ENCODE measurements around the gene MOGAT2.
"Not testable (repeated sequence)": the region's sequence is repeated elsewhere in the genome, so short reads cannot be mapped to it uniquely, and the experiment has no call there.

The MOGAT2 gene

DNA sequence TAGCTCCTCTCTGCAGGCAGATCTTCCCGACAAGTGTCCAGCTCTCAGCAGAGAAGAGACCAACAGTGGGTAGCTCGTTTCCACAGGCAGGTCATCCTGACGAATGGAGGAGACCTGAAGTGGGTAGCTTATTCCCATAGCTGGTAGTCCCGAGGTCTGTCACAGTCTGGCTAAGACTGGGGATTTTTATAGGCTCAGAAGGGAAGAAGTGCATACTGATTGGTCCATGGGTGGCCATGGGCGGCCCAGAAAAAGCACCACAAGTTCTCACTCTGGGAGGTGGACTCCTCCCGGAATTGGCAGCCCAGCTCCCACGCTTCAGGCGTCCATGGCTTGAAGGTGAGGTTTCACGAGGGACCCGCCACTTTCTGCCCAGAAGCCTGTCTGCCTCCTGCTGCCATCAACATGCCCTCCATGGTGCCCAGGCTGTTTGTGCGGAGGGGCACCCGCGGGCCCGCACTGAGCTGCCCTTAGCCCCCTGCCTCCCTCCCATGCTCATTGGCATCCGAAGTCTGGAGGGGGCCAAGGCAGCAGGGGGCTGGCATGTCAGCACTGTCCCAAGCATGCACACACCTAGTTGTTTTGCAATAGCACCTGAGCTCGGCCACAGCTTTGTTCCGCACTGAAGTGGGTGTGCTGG is 38.9 kb upstream of the MOGAT2 start:
- ChIA-PET CTCF (interaction anchor here (0.6 kb wide), 1 partner anchor 475 kb away, joined by 5 read pairs; no protein-coding TSS in a partner anchor), POLR2A (ENCODE audit: low non-redundant PET) (no interaction called here)
- TF ChIP-seq CTCF (conservative IDR thresholded peaks at IDR 0.05; ENCODE audit: low read depth): no peak
- H3K27ac ChIP-seq: no peak overlapping the region
- DNase-seq (ENCODE audit: low spot score): no peak

GRCh38 chr11:75679566-75679965 is 38.1 kb upstream of the MOGAT2 start:
- ChIA-PET POLR2A (ENCODE audit: low non-redundant PET) (no interaction called here), CTCF (no interaction called here)
- no peak for TF ChIP-seq CTCF (conservative IDR thresholded peaks at IDR 0.05; ENCODE audit: low read depth)

DNA sequence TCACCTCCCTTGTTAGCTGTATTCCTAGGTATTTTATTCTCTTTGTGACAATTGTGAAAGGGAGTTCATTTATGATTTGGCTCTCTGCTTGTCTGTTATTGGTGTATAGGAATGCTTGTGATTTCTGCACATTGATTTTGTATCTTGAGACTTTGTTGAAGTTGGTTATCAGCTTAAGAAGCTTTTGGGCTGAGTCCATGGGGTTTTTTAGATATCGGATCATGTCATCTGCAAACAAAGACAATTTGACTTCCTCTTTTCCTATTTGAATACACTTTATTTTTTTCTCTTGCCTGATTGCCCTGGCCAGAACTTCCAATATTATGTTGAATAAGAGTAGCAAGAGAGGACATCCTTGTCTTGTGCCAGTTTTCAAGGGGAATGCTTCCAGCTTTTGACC is 33.8 kb upstream of the MOGAT2 start:
- CTCF ChIA-PET: interaction anchor here (0.6 to 0.7 kb wide), 2 partner anchors 40 to 322 kb away, joined by 3 to 4 read pairs; no protein-coding TSS in a partner anchor
- H3K27ac ChIP-seq; DNase-seq (ENCODE audit: low spot score); POLR2A ChIA-PET (ENCODE audit: low non-redundant PET): not testable (repeated sequence)

More at GRCh38 chr11:75679566-75679965, 38.1 kb upstream of the MOGAT2 start:
- no peak for DNase-seq (ENCODE audit: low spot score)
- H3K27ac ChIP-seq: no peak overlapping the region

- no peak overlapping the region for H3K27ac ChIP-seq
- POLR2A ChIA-PET (ENCODE audit: low non-redundant PET): no interaction called here
- no peak for DNase-seq (ENCODE audit: low spot score)
- CTCF ChIA-PET: interaction anchor here (0.5 to 0.7 kb wide), 3 partner anchors 23 to 620 kb away, joined by 3 read pairs; no protein-coding TSS in a partner anchor
- no peak for TF ChIP-seq CTCF (conservative IDR thresholded peaks at IDR 0.05; ENCODE audit: low read depth)
Measured at GRCh38 chr11:75689863-75690609, 27.6 kb upstream of the MOGAT2 start.

DNA sequence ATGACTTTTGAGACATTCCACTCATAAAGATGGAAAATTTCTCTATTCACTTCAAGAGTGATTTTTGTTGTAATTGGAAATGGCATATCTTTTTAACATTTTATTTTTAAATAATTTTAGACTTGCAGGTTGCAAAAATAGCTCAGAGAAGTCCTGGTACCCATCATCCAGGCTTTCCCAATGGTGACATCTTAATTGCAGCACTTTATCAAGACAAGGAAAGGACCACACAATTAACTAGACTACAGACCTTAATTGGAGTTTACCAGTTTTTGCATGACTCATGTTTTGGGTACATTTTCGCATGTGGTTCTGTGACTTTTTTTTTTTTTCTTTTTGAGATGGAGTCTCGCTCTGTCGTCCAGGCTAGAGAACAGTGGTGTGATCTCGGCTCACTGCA is 25.8 kb upstream of the MOGAT2 start:
- TF ChIP-seq CTCF (conservative IDR thresholded peaks at IDR 0.05; ENCODE audit: low read depth): no peak
- DNase-seq (ENCODE audit: low spot score): no peak
- CTCF ChIA-PET: no interaction called here
- POLR2A ChIA-PET (ENCODE audit: low non-redundant PET): no interaction called here
- H3K27ac ChIP-seq: no peak overlapping the region

GRCh38 chr11:75697906-75698581 is 19.6 kb upstream of the MOGAT2 start:
- TF ChIP-seq CTCF (conservative IDR thresholded peaks at IDR 0.05; ENCODE audit: low read depth): no peak
- H3K27ac ChIP-seq: no peak overlapping the region
- CTCF ChIA-PET: interaction anchor here (1.1 kb wide), 1 partner anchor 8 kb away, joined by 5 read pairs; no protein-coding TSS in a partner anchor
- peak; percentile 78 for DNase-seq (ENCODE audit: low spot score)
- POLR2A ChIA-PET (ENCODE audit: low non-redundant PET): no interaction called here

Data from RWPE1 (cell line).